Upper lobe of left lung (tissue), 4 donors: ENCODE data around the gene RRN3.
"Not testable (repeated sequence)": the region's sequence is repeated elsewhere in the genome, so short reads cannot be mapped to it uniquely, and the experiment has no call there.

Experiments
- EP300 ChIP-seq, 4 donors: sonication (generic); formaldehyde crosslinking; IDR thresholded peaks; one replicate each; pipeline ENCODE4 v1.5.1; 2017; ENCODE audit warnings: antibody characterized with exemption in 4 of 4, control low read depth in 2 of 4
- POLR2A ChIP-seq, 4 donors: fragments of 450-650 bp; IDR thresholded peaks; one replicate each; pipeline ENCODE4 v1.5.1; 2016 to 2017; ENCODE audit warnings: antibody characterized with exemption in 4 of 4, mild to moderate bottlenecking in 2 of 4
- POLR2AphosphoS5 ChIP-seq, 2 donors: sonication (generic); formaldehyde crosslinking; IDR thresholded peaks; one replicate each; pipeline ENCODE4 v1.5.1; 2017; ENCODE audit warnings: antibody characterized with exemption in 2 of 2
- TF ChIP-seq, protein P1 (sequence below), 6 experiments: fragments of 450-650 bp in 4 of 6; fragments of 200-600 bp in 2 of 6; sonication (generic) in 2 of 6; IDR thresholded peaks; one replicate each; pipeline ENCODE4 v1.5.1; 2016 to 2019; ENCODE audit warnings: antibody characterized with exemption in 6 of 6

DNA sequence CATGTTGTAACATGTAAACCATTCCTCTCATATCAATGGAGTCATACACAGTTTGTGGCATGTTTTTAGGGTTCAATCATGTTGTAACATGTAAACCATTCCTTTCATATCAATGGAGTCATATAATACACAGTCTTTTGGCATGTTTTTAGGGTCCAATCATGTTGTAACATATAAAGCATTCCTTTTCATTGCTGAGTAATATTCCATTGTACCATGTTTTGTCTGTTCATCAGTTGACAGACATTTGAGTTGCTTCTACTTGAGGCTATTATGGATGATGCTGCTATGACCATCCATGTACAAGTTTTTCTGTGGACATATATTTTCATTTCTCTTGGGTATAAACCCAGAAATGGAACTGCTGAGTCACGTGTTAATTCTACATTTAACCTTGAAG, 13.2 kb downstream of the RRN3 start:
- TF ChIP-seq, protein P1, sequence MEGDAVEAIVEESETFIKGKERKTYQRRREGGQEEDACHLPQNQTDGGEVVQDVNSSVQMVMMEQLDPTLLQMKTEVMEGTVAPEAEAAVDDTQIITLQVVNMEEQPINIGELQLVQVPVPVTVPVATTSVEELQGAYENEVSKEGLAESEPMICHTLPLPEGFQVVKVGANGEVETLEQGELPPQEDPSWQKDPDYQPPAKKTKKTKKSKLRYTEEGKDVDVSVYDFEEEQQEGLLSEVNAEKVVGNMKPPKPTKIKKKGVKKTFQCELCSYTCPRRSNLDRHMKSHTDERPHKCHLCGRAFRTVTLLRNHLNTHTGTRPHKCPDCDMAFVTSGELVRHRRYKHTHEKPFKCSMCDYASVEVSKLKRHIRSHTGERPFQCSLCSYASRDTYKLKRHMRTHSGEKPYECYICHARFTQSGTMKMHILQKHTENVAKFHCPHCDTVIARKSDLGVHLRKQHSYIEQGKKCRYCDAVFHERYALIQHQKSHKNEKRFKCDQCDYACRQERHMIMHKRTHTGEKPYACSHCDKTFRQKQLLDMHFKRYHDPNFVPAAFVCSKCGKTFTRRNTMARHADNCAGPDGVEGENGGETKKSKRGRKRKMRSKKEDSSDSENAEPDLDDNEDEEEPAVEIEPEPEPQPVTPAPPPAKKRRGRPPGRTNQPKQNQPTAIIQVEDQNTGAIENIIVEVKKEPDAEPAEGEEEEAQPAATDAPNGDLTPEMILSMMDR (IDR thresholded peaks at IDR 0.05): not testable (repeated sequence)
- not testable (repeated sequence) for TF ChIP-seq POLR2A, POLR2AphosphoS5, EP300 (IDR thresholded peaks at IDR 0.05)
